Keratinocyte (primary cell): ENCODE measurements around the gene IFI27L2. TPM values are rescaled to one million over a fixed set of nuclear protein-coding genes. Genes with fewer than 3 reads are reported as not detected.
A peak's percentile ranks its signal among the peaks of the same experiment; 100 is the strongest.

Experiments
- DNase-seq: peaks from one replicate; pipeline ENCODE4 v3.0.0-alpha.2; 2011; ENCODE audit warnings: low read depth, missing footprints, low spot score
- FAIRE-seq: peaks from 2 replicates; lab custom pipeline; 2011; peaks lifted over from hg19 to GRCh38; lab: Jason Lieb, UNC
- H2AFZ ChIP-seq: 2 replicates; pipeline ENCODE4 v1.6.0; 2012; ENCODE audit warnings: low read length, control low read depth, inconsistent platforms; ENCODE audit not compliant: control insufficient read depth
- H3K27ac ChIP-seq: 2 replicates; pipeline ENCODE4 v1.5.1; 2011; ENCODE audit warnings: low read length; ENCODE audit not compliant: control insufficient read depth, insufficient read depth
- H3K27me3 ChIP-seq: 3 replicates; pipeline ENCODE4 v1.6.0; 2011; ENCODE audit warnings: low read length; ENCODE audit not compliant: control insufficient read depth, insufficient read depth; ENCODE audit errors: extremely low read depth
- H3K36me3 ChIP-seq, 2 experiments: 2 replicates in 1 of 2; 3 replicates in 1 of 2; pipeline ENCODE4 v1.5.1; 2011; ENCODE audit warnings: low read length in 2 of 2, mild to moderate bottlenecking in 1 of 2; ENCODE audit not compliant: control insufficient read depth in 2 of 2, insufficient read depth in 2 of 2; ENCODE audit errors: extremely low read depth in 1 of 2
- H3K4me1 ChIP-seq: 3 replicates; pipeline ENCODE4 v1.5.1; 2011; ENCODE audit warnings: low read length; ENCODE audit not compliant: control insufficient read depth, insufficient read depth; ENCODE audit errors: extremely low read depth
- H3K4me2 ChIP-seq: 3 replicates; pipeline ENCODE4 v1.6.0; 2011; ENCODE audit warnings: low read depth, low read length; ENCODE audit not compliant: control insufficient read depth, insufficient read depth; ENCODE audit errors: extremely low read depth
- H3K4me3 ChIP-seq, 3 experiments: fragments of 200-600 bp in 1 of 3; sonication (generic) in 1 of 3; 2 replicates in 2 of 3; 3 replicates in 1 of 3; pipeline ENCODE4 v1.5.1; 2011 to 2016; ENCODE audit warnings: low read length in 3 of 3, mild to moderate bottlenecking in 3 of 3, control low read depth in 2 of 3, inconsistent platforms in 1 of 3, low read depth in 1 of 3, mixed read lengths in 1 of 3, mixed run types in 1 of 3, moderate library complexity in 1 of 3; ENCODE audit not compliant: control insufficient read depth in 2 of 3, insufficient read depth in 2 of 3; ENCODE audit errors: extremely low read depth in 1 of 3
- H3K79me2 ChIP-seq: 2 replicates; pipeline ENCODE4 v1.6.0; 2012; ENCODE audit warnings: low read length; ENCODE audit not compliant: control insufficient read depth, insufficient read depth
- H3K9ac ChIP-seq: 3 replicates; pipeline ENCODE4 v1.6.0; 2011; ENCODE audit warnings: low read length; ENCODE audit not compliant: control insufficient read depth, insufficient read depth; ENCODE audit errors: extremely low read depth
- H3K9me1 ChIP-seq: 3 replicates; pipeline ENCODE4 v1.6.0; 2011; ENCODE audit warnings: low read length; ENCODE audit not compliant: control insufficient read depth, insufficient read depth; ENCODE audit errors: extremely low read depth
- H3K9me3 ChIP-seq: 2 replicates; pipeline ENCODE4 v1.5.1; 2012; ENCODE audit warnings: low read depth, low read length; ENCODE audit not compliant: control insufficient read depth
- H4K20me1 ChIP-seq: 3 replicates; pipeline ENCODE4 v1.6.0; 2011; ENCODE audit warnings: low read length; ENCODE audit not compliant: control insufficient read depth, insufficient read depth; ENCODE audit errors: extremely low read depth
- CTCF ChIP-seq, 3 experiments: IDR thresholded peaks in 1 of 3; conservative IDR thresholded peaks in 1 of 3; optimal IDR thresholded peaks in 1 of 3; 2 replicates in 2 of 3; 3 replicates in 1 of 3; pipeline versions ENCODE3 to v1.5.1; 2011; ENCODE audit warnings: low read length in 3 of 3, mild to moderate bottlenecking in 3 of 3, moderate library complexity in 2 of 3, control low read depth in 1 of 3, inconsistent platforms in 1 of 3; ENCODE audit not compliant: insufficient read depth in 2 of 3; ENCODE audit errors: extremely low read depth in 1 of 3
- EZH2 ChIP-seq: IDR thresholded peaks from one replicate; pipeline ENCODE4 v1.6.1; 2012; ENCODE audit warnings: inconsistent platforms, mild to moderate bottlenecking, low read length, moderate library complexity
- dilution Hi-C: fragments of 300-500 bp; cut with MboI; formaldehyde crosslinking; loops from one replicate; pipeline ENCODE4 v1.7.0; 2020; ENCODE audit warnings: low sequenced_read_pairs; ENCODE audit not compliant: extremely low pct_ligation_motif_present
- polyA plus RNA-seq, 5 experiments: library from polyadenylated mRNA; depleted of rRNA in 3 of 5; stranded (reverse) in 3 of 5; stranded (forward) in 1 of 5; unstranded in 1 of 5; fragments of >200 nt; gene quantifications; 1 replicate in 1 of 5; 2 replicates in 3 of 5; 3 replicates in 1 of 5; pipeline versions ENCODE4 v1.2.1 to v1.2.3, GENCODE V29; 2011 to 2012; ENCODE audit warnings: missing spikeins in 2 of 5, low read depth in 1 of 5, low replicate concordance in 1 of 5

Gene IFI27L2
- polyA plus RNA-seq, 1 donor (not counting 4 experiments of a cell fraction or from before 2014, with no cell fraction given): 67.5 TPM

DNA sequence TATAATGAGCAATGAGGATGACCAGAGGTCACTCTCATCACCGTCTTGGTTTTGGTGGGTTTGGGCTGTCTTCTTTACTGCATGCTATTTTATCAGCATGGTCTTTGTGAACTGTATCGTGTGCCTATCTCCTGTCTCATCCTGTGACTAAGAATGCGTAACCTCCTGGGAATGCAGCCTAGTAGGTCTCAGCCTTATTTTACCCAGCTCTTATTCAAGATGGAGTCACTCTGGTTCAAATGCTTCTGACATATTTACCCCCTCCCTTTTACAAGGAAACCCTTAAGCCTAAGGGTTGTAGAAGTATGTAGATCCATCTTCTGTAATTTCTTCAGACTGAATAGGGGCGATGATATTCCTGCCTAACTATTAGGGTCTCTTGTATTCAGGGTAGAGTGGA is 39.9 kb downstream of the IFI27L2 start:
- Histone ChIP-seq H3K4me1 (peaks cover 17% of the 10 kb centered on the region), H3K4me3 (no peak overlapping the region), H3K36me3 (no peaks in the 10 kb centered on the region), H3K27ac (peak overlapping the region; percentile 14), H3K4me2 (peak overlapping the region; percentile 29), H3K9ac (no peak overlapping the region), H3K9me3 (no peaks in the 10 kb centered on the region), H3K9me1 (no peaks in the 10 kb centered on the region), H2AFZ (no peak overlapping the region), H3K79me2 (no peaks in the 10 kb centered on the region), H3K27me3 (no peaks in the 10 kb centered on the region), H4K20me1 (no peaks in the 10 kb centered on the region)
- no peak for DNase-seq
- dilution Hi-C loops: no loop called here
- FAIRE-seq: peak; percentile 83
- TF ChIP-seq CTCF (optimal IDR thresholded peaks at IDR 0.05 in 1 of 3, IDR thresholded peaks at IDR 0.05 in 1 of 3, conservative IDR thresholded peaks at IDR 0.05 in 1 of 3; ENCODE audit: extremely low read depth in 1 of 3, insufficient read depth in 2 of 3, low read length in 3 of 3) (no peak), EZH2 (no peak)

GRCh38 chr14:94088516-94088915 is 40.9 kb downstream of the IFI27L2 start:
- H3K4me2 ChIP-seq: peak overlapping the region; percentile 29
- H3K27ac ChIP-seq: no peak overlapping the region
- H3K4me1 ChIP-seq: peaks cover 17% of the 10 kb centered on the region
- no peak for DNase-seq
- H3K36me3 ChIP-seq: no peaks in the 10 kb centered on the region
- dilution Hi-C loops: no loop called here
- no peak overlapping the region for H2AFZ ChIP-seq
- no peak overlapping the region for H3K4me3 ChIP-seq
- H3K9ac ChIP-seq: no peak overlapping the region
- no peaks in the 10 kb centered on the region for H3K9me1 ChIP-seq
- no peaks in the 10 kb centered on the region for H4K20me1 ChIP-seq
- FAIRE-seq: no peak
- H3K79me2 ChIP-seq: no peaks in the 10 kb centered on the region
- H3K9me3 ChIP-seq: no peaks in the 10 kb centered on the region
- no peak for TF ChIP-seq EZH2
- H3K27me3 ChIP-seq: no peaks in the 10 kb centered on the region

DNA sequence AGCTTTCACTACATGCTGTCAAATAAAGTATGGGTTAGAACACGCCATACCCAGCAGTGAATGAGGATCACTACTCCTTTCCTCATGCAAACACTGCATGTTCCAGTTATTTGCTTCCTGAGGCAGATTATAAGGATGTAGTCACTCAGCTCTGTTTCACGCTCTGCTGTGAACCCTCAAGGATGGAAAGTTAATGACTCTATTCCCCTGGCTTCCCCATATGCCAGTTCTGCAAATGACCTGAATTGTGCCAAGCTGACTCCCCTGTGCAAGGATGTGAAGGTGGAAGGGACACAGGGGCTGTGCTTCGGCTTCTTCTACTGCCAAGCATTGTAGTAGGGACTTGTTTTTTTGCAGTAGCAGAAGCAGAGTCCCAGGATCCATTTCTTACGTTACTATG is 41.5 kb downstream of the IFI27L2 start:
- Histone ChIP-seq H3K27me3 (no peaks in the 10 kb centered on the region), H3K4me3 (no peak overlapping the region), H3K36me3 (no peaks in the 10 kb centered on the region), H3K9me1 (no peaks in the 10 kb centered on the region), H3K4me2 (peak overlapping the region; percentile 10), H3K4me1 (peaks cover 17% of the 10 kb centered on the region), H3K9me3 (no peaks in the 10 kb centered on the region), H3K27ac (no peak overlapping the region), H3K9ac (no peak overlapping the region), H4K20me1 (no peaks in the 10 kb centered on the region), H3K79me2 (no peaks in the 10 kb centered on the region), H2AFZ (no peak overlapping the region)
- TF ChIP-seq EZH2: no peak
- no peak for TF ChIP-seq CTCF (optimal IDR thresholded peaks at IDR 0.05 in 1 of 3, IDR thresholded peaks at IDR 0.05 in 1 of 3, conservative IDR thresholded peaks at IDR 0.05 in 1 of 3; ENCODE audit: extremely low read depth in 1 of 3, insufficient read depth in 2 of 3, low read length in 3 of 3)
- dilution Hi-C loops: no loop called here
- no peak for FAIRE-seq
- DNase-seq: no peak
